Upper lobe of left lung (tissue), 6 donors: Measurements from ENCODE around the gene SUPT4H1. TPM values are rescaled to one million over a fixed set of nuclear protein-coding genes. Genes with fewer than 3 reads are reported as not detected.

ENCODE experiments used
- ATAC-seq, 2 donors: fragments of 200-7000 bp; cut with Tn5 transposase; one replicate each; pipeline ENCODE4 v1.9.1; 2022; ENCODE audit warnings: mild to moderate bottlenecking in 2 of 2, moderate library complexity in 2 of 2; ENCODE audit not compliant: low FRiP score in 2 of 2
- DNase-seq, 2 donors: peaks; one replicate each; pipeline ENCODE4 v3.0.0-alpha.2; 2019 to 2020
- H3K27ac ChIP-seq, 4 donors: fragments of 200-600 bp; sonication (generic); one replicate each; pipeline ENCODE4 v1.5.1; 2016 to 2019
- H3K27me3 ChIP-seq, 4 donors: fragments of 200-600 bp; sonication (generic); one replicate each; pipeline ENCODE4 v1.5.1; 2017 to 2019
- H3K36me3 ChIP-seq, 4 donors: fragments of 200-600 bp; sonication (generic); one replicate each; pipeline ENCODE4 v1.5.1; 2016 to 2019
- H3K4me1 ChIP-seq, 4 donors: fragments of 200-600 bp; sonication (generic); one replicate each; pipeline ENCODE4 v1.5.1; 2018 to 2019
- H3K4me3 ChIP-seq, 4 donors: fragments of 200-600 bp; sonication (generic); one replicate each; pipeline ENCODE4 v1.5.1; 2017 to 2019; ENCODE audit warnings: mild to moderate bottlenecking in 2 of 4, moderate library complexity in 1 of 4
- H3K9me3 ChIP-seq, 4 donors: fragments of 200-600 bp; sonication (generic); one replicate each; pipeline ENCODE4 v1.5.1; 2018 to 2019
- EP300 ChIP-seq, 4 donors: sonication (generic); formaldehyde crosslinking; IDR thresholded peaks; one replicate each; pipeline ENCODE4 v1.5.1; 2017; ENCODE audit warnings: antibody characterized with exemption in 4 of 4, control low read depth in 2 of 4
- POLR2A ChIP-seq, 4 donors: fragments of 450-650 bp; IDR thresholded peaks; one replicate each; pipeline ENCODE4 v1.5.1; 2016 to 2017; ENCODE audit warnings: antibody characterized with exemption in 4 of 4, mild to moderate bottlenecking in 2 of 4
- POLR2AphosphoS5 ChIP-seq, 2 donors: sonication (generic); formaldehyde crosslinking; IDR thresholded peaks; one replicate each; pipeline ENCODE4 v1.5.1; 2017; ENCODE audit warnings: antibody characterized with exemption in 2 of 2
- WGBS, 2 donors: methylation state at CpG; one replicate each; pipeline ENCODE4 v1.1.5; 2017 to 2018; 5-methylcytosine and 5-hydroxymethylcytosine counted together
- total RNA-seq, 6 donors: library from RNA; depleted of rRNA in 4 of 6; stranded (reverse); fragments of >200 nt in 4 of 6; gene quantifications; one replicate each; pipeline versions ENCODE4 v1.1.0 to v1.2.1, GENCODE V29; 2016 to 2021
- TF ChIP-seq, protein P1 (sequence below), 6 experiments: fragments of 450-650 bp in 4 of 6; fragments of 200-600 bp in 2 of 6; sonication (generic) in 2 of 6; IDR thresholded peaks; one replicate each; pipeline ENCODE4 v1.5.1; 2016 to 2019; ENCODE audit warnings: antibody characterized with exemption in 6 of 6
- donor health status: DM: no; HTN: no; CAD: no; lungs with moderate emphysema.
- donor health status: DM: no; HTN: yes; CAD: no; lungs with severe emphysema.

Gene SUPT4H1
- total RNA-seq, 6 donors from 2014 or later, result 22.0 to 80.5 (median 40.4) TPM

DNA sequence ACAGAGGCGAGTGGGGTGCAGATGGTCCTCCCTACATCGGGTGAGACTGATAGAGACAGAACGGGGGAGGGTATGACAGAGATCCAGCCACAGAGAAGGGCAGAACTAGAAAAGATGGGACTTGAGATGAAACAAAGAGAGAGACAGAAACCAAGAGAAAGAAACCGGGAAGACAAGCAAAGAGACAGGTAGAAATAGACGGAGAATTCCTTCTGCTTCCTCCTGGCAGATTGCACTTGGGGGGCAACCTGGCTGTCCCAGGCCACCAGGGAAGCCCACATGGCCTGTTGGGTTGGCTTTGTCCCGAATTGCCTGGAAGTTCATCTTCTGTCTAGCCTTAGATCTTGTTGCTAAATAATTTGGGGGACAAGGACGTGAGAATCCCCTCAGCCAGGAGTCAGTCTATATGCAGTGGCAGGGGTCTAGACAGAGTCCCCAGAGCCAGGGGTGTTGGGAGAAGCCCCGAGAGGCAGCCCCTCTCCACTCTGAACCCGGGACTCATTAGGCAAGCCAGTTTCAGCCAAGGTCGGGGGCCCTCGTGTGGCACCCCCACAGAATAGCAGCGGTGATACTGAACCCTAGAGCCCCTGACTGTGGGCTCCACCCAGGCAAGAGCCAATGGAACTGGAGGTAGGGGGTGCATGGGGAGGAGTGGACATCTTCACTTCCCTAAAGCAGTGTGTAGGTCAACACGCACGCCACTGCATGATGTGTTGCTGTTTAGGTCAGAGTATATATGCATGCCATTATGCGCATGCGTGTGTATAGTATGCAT, 22.8 kb downstream of the SUPT4H1 start:
- 26 to 46% methylated on average over 10 to 16 of the region's 16 CpGs for WGBS, 2 donors
- DNase-seq (peak in 1 of 2 donors; percentile 74), ATAC-seq (peak; percentile 53 to 61)
- Histone ChIP-seq H3K27me3 (peaks cover 0 to 5% (median 0%) of the 10 kb centered on the region in 4 donors), H3K36me3 (no peaks in the 10 kb centered on the region), H3K4me3 (peak overlapping the region in 3 of 4 donors; percentile 9 to 70 (median 58)), H3K4me1 (peaks cover 4 to 26% (median 17%) of the 10 kb centered on the region in 4 donors), H3K27ac (peak overlapping the region; percentile 17 to 49 (median 44)), H3K9me3 (no peaks in the 10 kb centered on the region)
- TF ChIP-seq POLR2A (IDR thresholded peaks at IDR 0.05) (peak in 2 of 4 donors; percentile 12 to 33), EP300 (IDR thresholded peaks at IDR 0.05) (no peak), POLR2AphosphoS5 (IDR thresholded peaks at IDR 0.05) (peak; percentile 34 to 52)
- TF ChIP-seq, protein P1, sequence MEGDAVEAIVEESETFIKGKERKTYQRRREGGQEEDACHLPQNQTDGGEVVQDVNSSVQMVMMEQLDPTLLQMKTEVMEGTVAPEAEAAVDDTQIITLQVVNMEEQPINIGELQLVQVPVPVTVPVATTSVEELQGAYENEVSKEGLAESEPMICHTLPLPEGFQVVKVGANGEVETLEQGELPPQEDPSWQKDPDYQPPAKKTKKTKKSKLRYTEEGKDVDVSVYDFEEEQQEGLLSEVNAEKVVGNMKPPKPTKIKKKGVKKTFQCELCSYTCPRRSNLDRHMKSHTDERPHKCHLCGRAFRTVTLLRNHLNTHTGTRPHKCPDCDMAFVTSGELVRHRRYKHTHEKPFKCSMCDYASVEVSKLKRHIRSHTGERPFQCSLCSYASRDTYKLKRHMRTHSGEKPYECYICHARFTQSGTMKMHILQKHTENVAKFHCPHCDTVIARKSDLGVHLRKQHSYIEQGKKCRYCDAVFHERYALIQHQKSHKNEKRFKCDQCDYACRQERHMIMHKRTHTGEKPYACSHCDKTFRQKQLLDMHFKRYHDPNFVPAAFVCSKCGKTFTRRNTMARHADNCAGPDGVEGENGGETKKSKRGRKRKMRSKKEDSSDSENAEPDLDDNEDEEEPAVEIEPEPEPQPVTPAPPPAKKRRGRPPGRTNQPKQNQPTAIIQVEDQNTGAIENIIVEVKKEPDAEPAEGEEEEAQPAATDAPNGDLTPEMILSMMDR (IDR thresholded peaks at IDR 0.05), result peak in 5 of 6 experiments; percentile 11 to 30 (median 20)

DNA sequence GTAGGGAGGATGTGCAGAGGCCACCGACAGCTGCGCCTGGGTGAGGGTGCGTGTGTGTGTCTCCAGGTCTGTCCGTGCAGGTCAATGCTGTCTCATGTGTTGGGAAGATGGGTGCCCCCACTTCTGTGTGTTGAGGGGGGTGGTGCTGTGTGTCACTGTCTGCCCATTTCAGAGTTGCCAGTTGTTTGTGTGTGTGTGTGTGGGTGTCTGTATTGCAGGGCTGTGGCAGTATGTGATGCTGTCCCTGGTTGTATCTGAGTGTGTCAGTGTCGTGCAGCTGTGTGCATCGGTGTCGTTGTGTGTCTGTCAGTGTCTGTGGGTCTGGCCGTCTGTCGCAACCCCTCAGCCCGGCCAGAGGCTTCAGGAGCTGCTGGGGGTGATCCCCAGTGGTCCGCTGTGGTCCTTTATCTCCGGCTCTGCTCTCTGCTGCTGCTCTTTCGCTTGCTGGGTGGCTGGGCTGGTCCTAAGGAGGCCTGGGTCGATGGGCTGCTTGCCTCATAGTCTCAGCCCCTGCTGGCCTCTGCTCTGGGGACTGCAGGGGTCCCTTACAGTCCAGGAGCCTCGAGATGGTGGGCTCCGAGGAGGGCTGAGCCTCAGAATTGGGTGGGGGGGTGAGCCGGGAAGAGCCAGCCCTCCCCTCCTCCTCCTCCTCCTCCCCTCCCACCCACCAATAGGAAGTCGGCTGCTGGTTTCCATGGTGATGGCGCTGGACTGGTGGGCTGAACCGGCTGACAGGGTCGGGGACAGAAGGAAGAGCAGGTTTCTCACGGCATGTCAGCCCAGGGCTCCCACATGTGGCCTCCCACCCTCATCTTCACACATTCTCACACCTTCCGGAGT, 23.6 kb downstream of the SUPT4H1 start, which contains the start of gene TSPOAP1:
TSPOAP1 (minus strand) TSS at position 601 of the 840 bp plus-strand sequence. CDS start 875 bp downstream, outside the sequence.
- Histone ChIP-seq H3K36me3 (no peaks in the 10 kb centered on the region), H3K27me3 (peaks cover 0 to 5% (median 0%) of the 10 kb centered on the region in 4 donors), H3K4me3 (peak within 1 kb of the TSS in 3 of 4 donors; percentile 9 to 70 (median 58)), H3K4me1 (peaks cover 4 to 32% (median 21%) of the 10 kb centered on the region in 4 donors), H3K27ac (peak within 1 kb of the TSS; percentile 17 to 49 (median 44)), H3K9me3 (no peaks in the 10 kb centered on the region)
- DNase-seq (peak; percentile 46 to 65), ATAC-seq (peak in 1 of 2 donors; percentile 2)
- WGBS, 2 donors, result 6 to 31% methylated on average over 6 to 21 of the region's 23 CpGs
- TF ChIP-seq EP300 (IDR thresholded peaks at IDR 0.05) (no peak), POLR2A (IDR thresholded peaks at IDR 0.05) (no peak), POLR2AphosphoS5 (IDR thresholded peaks at IDR 0.05) (no peak)
- TF ChIP-seq, protein P1 (IDR thresholded peaks at IDR 0.05), result no peak

DNA sequence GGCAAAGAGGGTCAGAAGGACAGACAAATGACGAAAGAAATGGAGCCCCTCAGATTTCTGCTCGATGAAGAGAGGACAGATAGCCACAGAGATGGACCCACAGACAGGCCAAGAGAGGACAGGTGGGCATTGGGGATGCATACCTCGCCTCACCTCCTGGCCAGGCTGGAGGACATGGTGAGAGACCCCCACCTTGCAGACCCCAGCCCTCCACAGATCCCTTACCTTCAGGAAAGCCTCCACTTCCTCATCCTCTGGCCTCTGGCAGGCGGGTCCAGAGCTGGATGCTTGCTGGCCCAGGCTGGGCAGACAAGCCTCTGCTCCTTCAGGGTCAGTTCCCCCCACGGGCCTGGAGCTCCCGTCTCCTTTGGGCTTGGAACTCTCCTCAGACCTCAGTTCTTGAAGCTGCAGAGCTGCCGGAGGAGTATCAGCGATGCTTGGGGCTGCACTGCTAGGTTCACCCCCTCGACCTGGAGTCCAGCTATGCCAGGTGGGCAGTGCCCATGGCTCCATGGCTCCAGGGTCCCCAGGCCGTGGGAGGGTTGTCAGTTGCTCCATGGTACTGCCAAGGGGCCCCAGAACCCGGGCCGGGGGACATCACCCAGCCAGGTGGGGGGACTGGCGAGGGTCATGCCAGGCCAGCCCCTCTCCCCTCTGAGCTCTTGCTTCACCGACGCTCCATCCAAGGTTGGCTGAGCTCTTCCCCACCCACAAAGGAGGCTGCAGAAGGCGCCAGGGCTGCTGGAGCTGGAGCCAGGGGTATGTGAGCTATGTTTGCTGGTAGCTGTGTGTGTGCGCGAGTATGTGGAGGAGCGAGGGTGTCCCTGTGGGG, 24.4 kb downstream of the SUPT4H1 start:
- no peaks in the 10 kb centered on the region for H3K36me3 ChIP-seq
- H3K27ac ChIP-seq, result no peak overlapping the region
- H3K27me3 ChIP-seq, result peaks cover 0 to 5% (median 0%) of the 10 kb centered on the region in 4 donors
- DNase-seq (no peak), ATAC-seq (no peak)
- peaks cover 4 to 27% (median 20%) of the 10 kb centered on the region in 4 donors for H3K4me1 ChIP-seq
- peak overlapping the region in 3 of 4 donors; percentile 7 to 58 (median 19) for H3K4me3 ChIP-seq
- no peak for TF ChIP-seq POLR2AphosphoS5 (IDR thresholded peaks at IDR 0.05)
- TF ChIP-seq, protein P1 (IDR thresholded peaks at IDR 0.05), result no peak
- TF ChIP-seq EP300 (IDR thresholded peaks at IDR 0.05), result no peak
- no peak for TF ChIP-seq POLR2A (IDR thresholded peaks at IDR 0.05)
- 55 to 68% methylated on average over 12 to 17 of the region's 19 CpGs for WGBS, 2 donors
- no peaks in the 10 kb centered on the region for H3K9me3 ChIP-seq

DNA sequence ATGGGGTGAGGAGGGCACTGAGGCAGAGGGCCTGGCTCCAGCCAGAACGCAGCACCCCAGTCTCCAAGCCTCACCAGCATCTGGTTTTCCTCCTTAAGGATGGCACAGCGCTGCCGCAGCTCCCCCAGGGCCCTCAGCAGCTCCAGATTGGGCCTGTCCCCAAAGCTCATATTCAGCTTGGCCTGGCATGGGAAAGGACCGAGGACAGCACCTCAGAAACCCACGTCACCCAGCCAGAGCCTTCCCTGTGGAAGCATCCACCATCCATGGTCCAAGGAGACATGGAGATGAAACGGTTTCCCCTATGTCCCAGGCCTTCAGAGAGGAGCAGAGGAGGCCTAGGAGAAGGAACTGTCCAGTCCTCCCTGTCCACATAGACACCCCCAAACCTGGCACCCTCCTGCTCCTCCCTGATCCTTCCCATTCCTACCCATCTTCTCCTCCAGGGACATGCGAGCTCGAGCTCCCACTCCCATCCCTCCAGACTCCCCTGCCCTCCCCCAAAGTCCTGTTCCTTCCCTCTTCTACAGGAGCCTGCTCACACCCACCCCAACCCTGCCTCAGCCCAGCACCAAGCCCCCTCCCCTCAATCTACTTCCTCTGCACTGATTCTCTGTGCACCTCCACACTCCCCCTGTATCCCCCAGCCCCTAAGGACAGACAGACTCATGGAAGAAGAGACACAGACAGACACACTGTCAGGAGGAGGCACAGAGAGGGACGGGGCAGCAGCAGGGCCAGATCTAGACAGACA, 25.2 kb downstream of the SUPT4H1 start:
- no peak for TF ChIP-seq POLR2A (IDR thresholded peaks at IDR 0.05)
- no peak for TF ChIP-seq POLR2AphosphoS5 (IDR thresholded peaks at IDR 0.05)
- TF ChIP-seq, protein P1 (IDR thresholded peaks at IDR 0.05), result no peak
- TF ChIP-seq EP300 (IDR thresholded peaks at IDR 0.05), result no peak

More for the DNA sequence above, 25.2 kb downstream of the SUPT4H1 start:
- WGBS, 2 donors, result 69 to 72% methylated on average over 6 to 9 of the region's 9 CpGs
- Histone ChIP-seq H3K36me3 (no peaks in the 10 kb centered on the region), H3K4me1 (peaks cover 4 to 27% (median 20%) of the 10 kb centered on the region in 4 donors), H3K9me3 (no peaks in the 10 kb centered on the region), H3K27me3 (peaks cover 0 to 5% (median 0%) of the 10 kb centered on the region in 4 donors), H3K27ac (no peak overlapping the region), H3K4me3 (no peak overlapping the region)
- DNase-seq, result no peak
- ATAC-seq, result no peak
